HG03575 (cell line): Measurements from ENCODE around the gene CFAP251.
"Not testable (repeated sequence)": the region's sequence is repeated elsewhere in the genome, so short reads cannot be mapped to it uniquely, and the experiment has no call there.

ENCODE experiments used
- ATAC-seq: cut with Tn5 transposase; IDR thresholded peaks from one replicate; pipeline ENCODE4 v1.9.1; 2021; ENCODE audit not compliant: unreplicated experiment, insufficient number of reproducible peaks, low FRiP score; ENCODE audit errors: extremely low read depth

CFAP251 gene

GRCh38 chr12:121966959-121967358, 48.6 kb downstream of the CFAP251 start:
- no peak for ATAC-seq

DNA sequence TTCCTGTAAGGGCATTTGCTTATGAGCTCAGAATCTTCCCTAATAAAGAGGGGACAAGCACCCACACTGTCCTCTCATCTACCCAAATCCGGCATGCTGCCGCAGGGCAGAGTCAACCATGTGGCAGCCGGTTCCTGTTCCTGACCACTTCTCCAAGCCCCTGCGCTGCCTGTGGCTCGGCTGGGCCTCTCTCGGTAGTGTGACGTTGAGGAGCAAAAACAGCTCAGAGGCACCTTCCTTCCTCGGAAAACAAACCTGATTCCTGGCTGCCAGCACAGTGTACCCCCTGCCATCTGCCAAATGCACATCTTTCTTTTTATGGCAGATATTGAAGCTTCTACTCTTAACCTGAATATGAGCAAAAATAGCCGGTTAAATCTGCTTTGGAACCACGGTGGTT, 50.5 kb downstream of the CFAP251 start:
- no peak for ATAC-seq

GRCh38 chr12:121969726-121970125, 51.3 kb downstream of the CFAP251 start:
- ATAC-seq = no peak

- ATAC-seq = no peak
These were observed 52.3 kb downstream of the CFAP251 start for GRCh38 chr12:121970581-121971300.

DNA sequence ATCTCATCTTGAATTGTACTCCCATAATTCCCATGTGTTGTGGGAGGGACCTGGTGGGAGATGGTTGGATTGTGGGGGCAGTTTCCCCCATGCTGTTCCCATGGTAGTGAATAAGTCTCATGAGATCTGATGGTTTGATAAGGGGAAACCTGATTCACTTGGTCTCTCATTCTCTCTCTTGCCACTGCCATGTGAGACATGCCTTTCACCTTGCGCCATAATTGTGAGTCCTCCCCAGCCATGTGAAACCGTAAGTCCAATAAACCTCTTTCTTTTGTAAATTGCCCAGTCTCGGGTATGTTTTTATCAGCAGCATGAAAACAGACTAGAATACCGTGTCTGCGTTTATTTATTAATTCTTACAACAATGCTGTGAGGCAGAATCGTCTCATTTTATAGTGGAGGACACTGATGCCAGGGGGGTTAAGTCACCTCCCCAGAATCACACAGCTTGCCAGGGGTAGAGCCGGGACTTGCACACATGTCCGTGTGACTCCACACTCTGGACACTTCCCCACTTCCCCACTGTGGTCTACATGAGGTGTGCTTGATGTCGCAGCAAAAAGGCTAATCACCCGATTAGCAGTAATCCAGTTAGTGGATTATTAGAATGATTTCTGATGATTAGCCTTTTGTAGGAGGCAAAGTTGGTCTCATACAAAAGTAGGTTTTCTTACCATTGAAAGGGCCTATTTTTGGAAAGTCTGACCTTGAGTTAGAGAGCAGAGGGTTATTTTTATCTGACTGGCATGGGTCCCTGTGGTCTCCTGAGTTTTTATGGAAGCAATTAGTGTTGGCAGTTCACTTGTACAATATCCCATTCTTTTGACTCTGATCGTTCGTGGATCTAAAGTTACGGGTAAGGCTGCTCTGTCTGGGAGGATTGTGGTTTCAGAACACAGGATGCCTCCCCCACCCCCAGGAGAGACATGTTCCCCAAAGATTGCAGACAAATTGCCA, 55.9 kb downstream of the CFAP251 start:
- ATAC-seq = no peak

DNA sequence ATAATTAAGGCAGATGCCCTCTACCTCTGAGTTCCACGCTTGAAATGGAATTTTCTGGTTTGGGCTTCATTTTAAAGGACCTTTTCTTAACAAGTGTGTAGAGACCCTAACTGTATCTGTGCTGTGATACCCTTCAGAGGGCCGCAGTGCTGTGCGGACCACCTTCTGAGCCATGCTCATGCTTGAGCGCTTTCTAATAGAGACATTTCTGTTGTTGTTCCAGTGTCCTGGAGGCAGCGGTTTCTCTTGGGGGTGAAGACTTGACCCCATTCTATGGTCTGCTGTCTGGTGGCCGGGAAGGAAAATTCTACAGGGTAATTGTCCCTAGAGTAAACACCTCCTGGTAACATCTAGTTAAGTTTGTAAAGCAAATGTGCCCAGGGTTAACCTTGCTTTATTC, 56.6 kb downstream of the CFAP251 start:
- no peak for ATAC-seq

GRCh38 chr12:121976950-121977349, 58.6 kb downstream of the CFAP251 start:
- ATAC-seq = no peak

- ATAC-seq = no peak
These were observed 61.9 kb downstream of the CFAP251 start for GRCh38 chr12:121980191-121980891.

- ATAC-seq = no peak
These were observed 62.5 kb downstream of the CFAP251 start for GRCh38 chr12:121980892-121981272.

- ATAC-seq = no peak
These were observed 63.1 kb downstream of the CFAP251 start for GRCh38 chr12:121981456-121981855.

GRCh38 chr12:121982950-121983349, 64.6 kb downstream of the CFAP251 start:
- ATAC-seq = no peak

GRCh38 chr12:121983536-121984210, 65.3 kb downstream of the CFAP251 start:
- no peak for ATAC-seq

GRCh38 chr12:121986489-121987245, 68.3 kb downstream of the CFAP251 start:
- no peak for ATAC-seq

DNA sequence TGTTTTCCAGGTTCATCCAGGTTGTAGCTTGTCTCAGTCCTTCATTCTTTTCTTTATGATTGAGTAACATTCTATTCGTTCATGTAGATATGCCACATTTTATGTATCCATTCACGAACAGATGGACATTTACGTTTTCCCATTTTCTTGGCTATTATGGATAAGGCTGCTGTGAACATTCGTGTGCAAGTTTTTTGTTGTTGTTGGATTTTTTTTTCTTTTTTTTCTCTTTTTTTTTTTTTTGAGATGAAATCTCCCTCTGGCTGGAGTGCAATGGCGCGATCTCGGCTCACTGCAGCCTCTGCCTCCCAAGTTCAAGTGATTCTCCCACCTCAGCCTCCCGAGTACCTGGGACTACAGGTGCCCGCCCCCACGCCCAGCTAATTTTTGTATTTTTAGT, 70.1 kb downstream of the CFAP251 start:
- not testable (repeated sequence) for ATAC-seq

- no peak for ATAC-seq
These were observed 71.1 kb downstream of the CFAP251 start for GRCh38 chr12:121989276-121990113.

DNA sequence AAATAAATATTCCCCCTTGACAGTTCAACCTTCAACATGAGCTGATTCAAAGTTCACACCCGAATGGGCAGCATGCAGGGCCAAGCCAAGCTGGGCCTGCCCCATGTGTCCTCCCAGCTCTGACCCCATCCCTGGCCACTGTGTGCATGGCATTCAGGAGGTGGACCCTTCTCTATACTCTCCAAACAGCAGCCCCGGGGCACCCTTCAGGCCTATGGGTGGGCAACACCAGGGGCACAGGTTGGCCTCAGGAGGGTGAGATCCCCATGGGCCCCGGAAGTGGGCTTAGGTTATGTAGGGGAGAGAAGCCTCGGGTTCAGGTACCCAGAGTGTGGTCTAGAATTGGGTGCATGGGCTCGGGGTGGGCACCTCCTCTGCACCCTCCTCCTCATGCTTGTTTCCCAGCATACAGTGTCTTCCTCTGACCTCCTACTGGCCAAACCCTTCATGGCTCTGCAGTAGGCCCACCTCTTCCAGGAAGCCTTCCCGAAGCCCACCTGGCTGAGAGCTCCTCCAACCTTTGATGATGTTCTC, 71.8 kb downstream of the CFAP251 start:
- ATAC-seq = no peak
